ENCODE data around the gene JADE1. TPM values are rescaled to one million over a fixed set of nuclear protein-coding genes. Genes with fewer than 3 reads are reported as not detected.

JADE1 gene
- total RNA-seq, 1 donor from 2014 or later = 36.3 TPM

DNA sequence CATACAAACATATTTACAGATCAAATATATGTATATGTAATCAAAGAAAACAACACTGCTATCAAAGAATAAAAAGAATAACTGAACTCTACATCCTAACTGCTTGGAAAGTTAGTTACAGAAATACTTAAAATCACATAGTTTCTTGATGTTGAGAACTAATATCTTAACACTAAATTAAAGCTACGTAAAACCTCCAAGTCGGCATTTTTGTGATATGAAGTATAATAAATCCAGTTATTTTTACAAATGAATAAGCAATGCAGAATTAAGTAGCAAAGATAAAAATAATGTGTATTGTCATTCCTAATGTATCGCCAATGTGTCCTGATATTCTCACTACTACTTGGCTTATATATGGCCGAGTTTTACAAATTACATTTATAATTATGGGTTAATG, 68.4 kb downstream of the JADE1 start:
- Histone ChIP-seq H3K4me3 (no peak overlapping the region), H3K27ac (no peak overlapping the region), H3K27me3 (ENCODE audit: low read depth) (no peaks in the 10 kb centered on the region), H3K9me3 (no peaks in the 10 kb centered on the region), H3K36me3 (peaks cover 8% of the 10 kb centered on the region), H3K4me1 (no peaks in the 10 kb centered on the region)
- ATAC-seq = no peak
- DNase-seq = no peak
- intact Hi-C loops (cut with DNase I) = no loop called here
- no peak for TF ChIP-seq CTCF (IDR thresholded peaks at IDR 0.05)

DNA sequence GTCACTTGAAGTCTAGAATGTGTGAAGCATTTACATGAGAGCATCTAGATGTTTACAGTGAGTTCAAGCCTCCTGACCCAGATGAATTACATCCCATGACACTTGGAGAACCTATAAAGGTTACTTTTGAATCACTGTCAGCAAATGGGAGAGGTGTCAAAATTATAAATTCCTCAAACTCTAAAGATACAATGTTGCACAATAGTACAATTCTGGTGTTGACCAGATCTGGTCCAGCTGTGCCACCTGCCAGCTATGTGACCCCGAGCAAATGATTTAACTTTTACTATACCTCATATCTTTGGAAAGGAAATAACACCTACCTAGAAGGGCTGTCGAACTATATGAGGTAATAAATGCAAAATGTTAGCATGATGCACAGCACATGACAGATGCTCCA, 69.8 kb downstream of the JADE1 start:
- Histone ChIP-seq H3K27me3 (ENCODE audit: low read depth) (no peaks in the 10 kb centered on the region), H3K27ac (no peak overlapping the region), H3K9me3 (no peaks in the 10 kb centered on the region), H3K4me3 (no peak overlapping the region), H3K36me3 (no peaks in the 10 kb centered on the region), H3K4me1 (no peaks in the 10 kb centered on the region)
- no peak for TF ChIP-seq CTCF (IDR thresholded peaks at IDR 0.05)
- DNase-seq = no peak
- ATAC-seq = no peak
- intact Hi-C loops (cut with DNase I) = no loop called here

GRCh38 chr4:128879971-128880370, 70.5 kb downstream of the JADE1 start:
- intact Hi-C loops (cut with DNase I) = no loop called here
- no peaks in the 10 kb centered on the region for H3K27me3 ChIP-seq (ENCODE audit: low read depth)
- no peak overlapping the region for H3K27ac ChIP-seq
- no peaks in the 10 kb centered on the region for H3K4me1 ChIP-seq
- H3K9me3 ChIP-seq = no peaks in the 10 kb centered on the region
- TF ChIP-seq CTCF (IDR thresholded peaks at IDR 0.05) = no peak
- DNase-seq (no peak), ATAC-seq (no peak)
- H3K4me3 ChIP-seq = no peak overlapping the region
- no peaks in the 10 kb centered on the region for H3K36me3 ChIP-seq

DNA sequence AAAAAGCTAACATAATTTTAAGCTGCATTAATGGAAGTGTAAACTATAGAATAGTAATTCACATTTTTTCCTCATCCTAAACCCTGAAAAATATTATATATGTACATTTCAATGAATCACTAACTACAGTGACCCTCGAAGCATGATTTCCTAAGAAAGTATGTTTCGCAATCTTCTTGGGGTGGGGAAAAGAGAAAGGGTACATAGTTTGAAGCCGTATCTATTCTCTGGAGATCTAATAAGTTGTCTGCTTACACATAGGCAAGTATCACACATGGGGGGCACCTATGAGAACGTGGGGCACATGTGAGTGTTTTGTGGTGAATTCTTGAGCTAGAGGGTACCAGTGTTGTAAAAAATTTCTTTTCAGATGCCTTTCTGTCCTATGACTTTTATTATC, 71.2 kb downstream of the JADE1 start:
- no peaks in the 10 kb centered on the region for H3K9me3 ChIP-seq
- intact Hi-C loops (cut with DNase I) = no loop called here
- ATAC-seq (no peak), DNase-seq (no peak)
- no peak overlapping the region for H3K4me3 ChIP-seq
- H3K36me3 ChIP-seq = no peaks in the 10 kb centered on the region
- no peaks in the 10 kb centered on the region for H3K4me1 ChIP-seq
- no peaks in the 10 kb centered on the region for H3K27me3 ChIP-seq (ENCODE audit: low read depth)
- TF ChIP-seq CTCF (IDR thresholded peaks at IDR 0.05) = no peak
- H3K27ac ChIP-seq = no peak overlapping the region

DNA sequence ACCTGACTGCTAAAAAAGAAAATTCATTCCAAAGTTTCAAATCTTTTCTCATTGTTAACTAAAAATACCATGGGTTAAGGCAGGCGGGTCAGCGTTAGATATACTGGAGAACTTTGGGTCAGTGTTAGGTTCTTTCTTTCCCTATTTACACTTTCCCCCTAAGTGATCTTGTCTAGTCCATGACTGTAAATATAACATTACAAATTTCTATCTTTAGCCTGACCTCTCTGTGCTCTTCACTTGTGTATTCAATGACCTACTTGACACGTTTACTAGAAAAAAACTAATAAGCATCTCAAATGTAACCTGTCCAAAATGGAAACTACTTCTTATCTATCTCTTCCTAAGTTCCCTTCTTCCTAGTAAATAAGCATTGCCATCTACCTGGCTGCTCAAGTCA, 95.3 kb downstream of the JADE1 start:
- Histone ChIP-seq H3K36me3 (no peaks in the 10 kb centered on the region), H3K27me3 (ENCODE audit: low read depth) (no peaks in the 10 kb centered on the region), H3K27ac (no peak overlapping the region), H3K9me3 (no peaks in the 10 kb centered on the region), H3K4me1 (no peaks in the 10 kb centered on the region), H3K4me3 (no peak overlapping the region)
- ATAC-seq = no peak
- TF ChIP-seq CTCF (IDR thresholded peaks at IDR 0.05) = no peak
- intact Hi-C loops (cut with DNase I) = no loop called here
- no peak for DNase-seq

GRCh38 chr4:128906581-128906980, 97.1 kb downstream of the JADE1 start:
- Histone ChIP-seq H3K27ac (no peak overlapping the region), H3K9me3 (no peaks in the 10 kb centered on the region), H3K4me1 (no peaks in the 10 kb centered on the region), H3K4me3 (no peak overlapping the region), H3K27me3 (ENCODE audit: low read depth) (no peaks in the 10 kb centered on the region), H3K36me3 (no peaks in the 10 kb centered on the region)
- DNase-seq (no peak), ATAC-seq (no peak)
- no peak for TF ChIP-seq CTCF (IDR thresholded peaks at IDR 0.05)
- intact Hi-C loops (cut with DNase I) = no loop called here

Measured in lower lobe of right lung (tissue), 2 donors.